Activated gamma-delta T cell treated with anti-CD3 and anti-CD28 coated beads, Interleukin-2, amount 50 U/mL, for 16 hours (primary cell): ENCODE data around the gene C3orf49.

Experiments
- DNase-seq: peaks from one replicate; pipeline ENCODE4 v3.0.0-alpha.2; 2020; ENCODE audit warnings: low read depth

C3orf49 gene, protein sequence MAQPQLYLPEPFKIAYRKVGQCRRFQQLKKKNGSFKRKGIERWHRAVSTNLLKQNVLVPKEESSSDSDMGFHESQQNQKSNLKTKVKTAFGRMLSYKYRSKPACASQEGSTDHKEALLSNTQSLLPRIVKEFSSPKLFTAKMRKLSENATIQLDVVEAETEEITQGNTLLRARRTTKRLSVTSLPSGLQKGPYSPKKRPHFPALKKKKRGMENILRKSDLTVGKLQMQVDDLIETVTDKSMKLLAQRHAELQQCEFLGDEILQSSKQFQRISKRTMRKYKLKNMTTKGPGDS

DNA sequence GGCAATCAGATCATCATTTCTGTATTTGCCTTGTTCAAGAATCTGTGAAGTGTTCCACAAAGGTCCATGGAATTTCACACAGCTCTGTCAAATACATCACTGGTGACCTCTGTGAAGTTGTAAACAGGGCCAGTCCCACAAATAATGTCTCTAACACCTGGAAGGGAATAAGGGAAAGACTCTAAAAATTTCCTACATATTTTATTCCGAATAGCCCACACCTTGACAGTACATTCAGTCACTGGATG lies at the start of gene C3orf49:
Gene C3orf49, plus strand, starts transcription at position 149 of the 248 bp plus-strand sequence. CDS start 173 bp downstream, outside the sequence.
- DNase-seq, result no peak

- DNase-seq, result no peak
These were observed 44.3 kb upstream of the C3orf49 start for GRCh38 chr3:63774781-63775180.

DNA sequence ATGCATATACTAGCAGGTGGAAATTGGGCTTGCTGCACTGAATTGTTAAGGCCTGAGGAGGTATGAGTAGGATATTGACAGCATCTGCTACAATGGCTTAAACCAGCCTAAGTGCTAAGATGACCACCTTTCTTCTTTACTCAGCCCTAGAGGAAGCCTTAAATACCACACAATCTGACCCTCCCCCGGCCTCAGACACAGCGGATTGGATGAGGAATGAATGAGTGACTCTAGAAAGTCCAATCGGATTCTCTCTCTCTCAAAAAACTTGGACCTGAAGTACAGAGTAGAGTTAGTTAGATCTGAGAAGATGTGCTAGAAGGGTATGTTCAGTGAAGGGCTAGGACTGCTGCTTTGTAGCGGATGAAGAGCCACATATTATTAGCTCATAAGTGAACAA lies 39.9 kb upstream of the C3orf49 start:
- DNase-seq, result no peak

- DNase-seq, result no peak
These were observed 27.1 kb upstream of the C3orf49 start for GRCh38 chr3:63791974-63792373.

GRCh38 chr3:63795438-63795837 lies 23.7 kb upstream of the C3orf49 start:
- no peak for DNase-seq

DNA sequence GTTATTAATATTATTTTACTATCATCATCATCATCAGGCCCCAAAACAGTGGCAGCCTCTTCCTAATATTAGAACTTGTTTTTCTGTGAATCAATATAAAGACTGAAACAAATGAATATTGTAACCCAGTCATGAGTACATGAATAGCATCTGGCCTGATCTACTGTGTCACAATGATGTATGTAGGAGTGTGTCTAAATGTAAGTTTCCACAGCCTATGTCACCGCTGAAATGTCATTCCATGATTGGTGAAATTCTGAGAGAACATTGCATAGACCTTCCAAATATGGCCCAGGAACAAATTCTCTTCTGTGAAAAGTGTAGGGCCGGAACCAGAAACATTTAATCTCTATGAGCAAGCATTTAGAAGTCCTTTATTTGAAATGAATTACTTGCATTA lies 20.6 kb upstream of the C3orf49 start:
- no peak for DNase-seq

- no peak for DNase-seq
These were observed 20.1 kb upstream of the C3orf49 start for GRCh38 chr3:63798949-63799348.

DNA sequence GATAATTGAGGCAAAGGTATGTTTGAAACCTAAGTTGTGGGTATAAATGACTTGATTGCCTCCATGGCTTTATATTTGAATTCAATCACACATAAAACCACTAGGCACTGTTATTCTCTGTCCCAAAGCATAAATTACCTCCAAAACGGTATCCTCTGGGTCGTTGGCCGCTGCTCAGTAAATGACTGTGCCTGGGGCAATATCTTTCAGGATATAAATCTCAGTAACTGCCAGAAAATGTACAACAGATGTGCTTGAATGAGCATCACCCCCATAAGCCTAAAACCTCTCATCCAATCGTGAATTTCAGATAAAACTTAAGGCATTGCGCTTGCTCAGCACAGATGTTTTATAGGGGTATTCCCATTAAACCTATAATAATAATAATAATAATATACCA lies 19.0 kb upstream of the C3orf49 start:
- no peak for DNase-seq

DNA sequence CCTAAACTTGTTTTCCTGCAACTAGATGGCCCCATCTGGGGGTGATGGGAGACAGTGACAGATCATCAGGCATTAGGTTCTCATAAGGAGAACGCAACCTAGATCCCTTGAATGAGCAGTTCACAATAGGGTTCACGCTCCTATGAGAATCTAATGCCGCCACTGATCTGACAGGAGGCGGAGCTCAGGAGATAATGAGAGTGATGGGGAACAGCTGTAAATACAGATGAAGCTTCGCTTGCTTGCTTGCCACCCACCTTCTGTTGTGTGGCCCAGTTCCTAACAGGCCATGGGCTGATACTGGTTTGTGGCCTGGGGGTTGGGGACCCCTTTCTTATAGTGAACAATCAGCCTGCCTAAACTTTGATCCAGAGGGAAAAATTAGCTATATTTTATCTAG lies 15.2 kb upstream of the C3orf49 start:
- DNase-seq, result no peak

DNA sequence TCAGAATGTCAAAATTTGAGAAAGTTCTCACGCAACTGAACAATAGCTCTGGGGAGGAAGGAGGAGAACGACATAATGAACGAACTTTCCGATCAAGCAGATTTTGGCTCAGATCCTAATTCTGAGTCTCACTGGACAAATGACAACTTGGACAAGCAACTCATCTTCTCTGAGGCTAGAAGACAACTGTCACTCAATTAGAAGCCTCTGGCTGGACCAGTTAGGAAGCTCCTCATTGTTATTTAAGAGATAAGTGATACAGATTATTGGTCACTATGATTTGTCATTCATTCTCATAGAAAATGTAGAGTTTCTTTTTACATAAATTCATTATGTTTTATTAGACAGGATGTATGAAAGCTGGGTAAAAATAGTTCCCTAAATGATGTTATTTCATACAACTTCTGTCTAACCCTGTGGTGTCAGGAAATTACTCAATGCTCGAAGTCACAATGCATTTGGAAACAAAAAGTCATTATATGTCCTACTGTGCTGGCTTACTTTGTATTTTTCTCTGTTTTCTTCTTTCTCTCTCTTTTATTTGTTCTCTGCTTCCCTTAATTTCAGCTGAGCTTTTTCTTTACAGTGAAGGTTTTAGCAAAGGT lies 11.0 kb upstream of the C3orf49 start:
- DNase-seq, result no peak

DNA sequence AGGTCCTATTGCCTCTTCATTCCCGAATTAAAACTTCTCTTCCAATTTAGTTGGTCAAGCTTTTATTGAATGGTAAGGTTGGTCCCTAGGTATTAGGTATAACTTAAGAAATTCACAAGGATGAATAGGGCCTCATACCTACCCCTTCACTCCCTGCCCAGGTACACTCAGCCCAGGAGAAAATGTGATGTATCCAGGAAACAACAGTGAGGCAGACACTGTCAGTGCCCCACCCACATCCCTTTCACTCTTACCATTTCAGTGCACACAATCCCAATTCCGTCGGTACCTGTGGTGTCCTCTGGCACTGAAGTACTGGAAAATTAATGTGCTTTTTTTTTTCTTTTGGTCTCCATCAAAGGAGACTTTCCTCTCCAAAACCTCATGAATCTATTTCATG lies 10.5 kb upstream of the C3orf49 start:
- DNase-seq, result no peak

DNA sequence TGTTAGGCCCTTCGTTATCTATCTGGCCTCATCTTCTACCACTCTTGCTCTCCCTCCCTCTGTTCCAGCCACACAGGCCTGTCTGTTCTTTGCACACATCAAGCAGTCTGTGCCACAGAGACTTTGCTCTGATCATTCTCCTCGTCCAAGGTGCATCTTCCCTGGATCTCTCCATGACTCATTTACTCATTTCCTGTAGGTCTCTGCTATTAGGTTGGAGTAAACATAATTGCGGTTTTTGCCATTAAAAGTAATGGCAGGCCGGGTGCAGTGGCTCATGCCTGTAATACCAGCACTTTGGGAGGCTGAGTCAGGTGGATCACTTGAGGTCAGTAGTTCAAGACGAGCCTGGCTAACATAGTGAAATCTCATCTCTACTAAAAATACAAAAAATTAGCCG lies 9.5 kb upstream of the C3orf49 start:
- DNase-seq, result no peak

DNA sequence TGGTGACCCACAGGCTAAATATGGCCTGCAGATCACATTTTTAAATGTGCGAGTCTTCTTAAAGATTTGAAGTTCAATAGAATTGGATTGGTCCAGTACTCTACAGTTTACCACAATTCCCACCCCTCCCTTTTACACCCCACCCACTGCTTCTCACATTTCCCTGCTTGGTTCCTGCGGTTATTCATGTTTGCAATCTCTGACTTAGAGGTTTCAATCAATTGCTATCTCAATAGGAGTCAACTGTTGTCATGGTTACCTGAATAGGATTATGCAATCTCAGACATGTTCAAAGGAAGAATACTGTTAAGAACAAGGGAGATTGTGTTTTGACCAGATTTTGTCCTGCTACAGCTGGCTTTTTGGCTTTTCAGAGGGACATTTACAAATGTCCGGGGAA lies 4.9 kb upstream of the C3orf49 start:
- DNase-seq, result no peak

- no peak for DNase-seq
These were observed 1.9 kb upstream of the C3orf49 start for GRCh38 chr3:63817225-63817624.

- peak; percentile 34 for DNase-seq
These were observed 583 bp upstream of the C3orf49 start for GRCh38 chr3:63818282-63819150.

GRCh38 chr3:63824309-63824708 lies 5.2 kb downstream of the C3orf49 start:
- DNase-seq, result no peak

DNA sequence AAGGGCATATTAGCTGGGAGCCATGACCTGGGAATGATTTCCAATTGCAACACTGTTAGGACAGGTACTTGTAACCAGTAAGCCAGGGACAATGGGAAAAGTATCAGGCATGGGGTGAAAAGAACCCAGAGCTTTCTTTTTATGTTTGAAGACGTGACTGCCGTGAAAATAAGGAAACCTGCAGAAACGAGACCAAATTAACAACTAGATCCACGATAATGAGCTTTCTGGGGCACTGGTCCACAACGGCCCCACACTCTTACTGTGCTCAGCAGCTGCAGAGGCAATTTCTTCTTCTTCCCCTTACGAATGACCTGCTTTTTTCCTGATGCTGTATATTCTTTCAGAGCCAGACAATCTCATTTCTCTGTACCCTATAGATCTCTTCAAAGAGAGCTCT lies 11.4 kb downstream of the C3orf49 start:
- no peak for DNase-seq

DNA sequence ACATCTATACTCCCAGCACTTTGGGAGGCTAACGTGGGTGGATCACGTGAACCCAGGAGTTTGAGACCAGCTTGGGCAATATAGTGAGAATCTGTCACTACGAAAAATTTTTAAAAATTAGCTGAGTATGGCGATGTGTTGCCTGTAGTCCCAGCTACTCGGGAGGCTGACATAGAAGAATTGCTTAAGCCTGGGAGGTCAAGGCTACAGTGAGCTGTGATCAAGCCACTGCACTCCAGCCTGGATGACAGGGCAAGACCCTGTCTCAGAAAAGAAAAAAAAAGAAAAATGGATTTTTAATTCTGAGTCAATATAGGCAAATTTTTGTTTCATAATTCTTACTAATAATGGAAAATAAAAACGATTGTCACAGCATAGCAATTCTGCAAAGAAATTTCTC lies 13.3 kb downstream of the C3orf49 start:
- no peak for DNase-seq

DNA sequence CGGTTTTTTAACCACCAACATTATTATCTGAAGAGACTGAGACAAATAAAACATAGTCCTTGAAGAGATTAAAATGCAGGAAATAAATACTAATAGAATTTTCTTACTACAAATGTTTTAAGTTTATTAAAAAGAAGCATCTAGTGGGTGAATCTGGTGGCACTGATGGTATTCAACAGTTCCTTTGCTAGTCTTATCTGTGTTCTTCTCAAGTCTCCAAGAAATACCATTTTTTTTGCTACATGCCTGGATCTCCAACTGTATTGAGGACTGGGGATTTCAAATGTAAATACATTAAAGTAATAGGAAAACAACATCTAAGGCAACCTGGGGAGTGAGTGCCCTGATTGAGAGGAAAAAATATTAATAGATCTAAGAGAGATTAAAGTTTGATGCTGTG lies 22.6 kb downstream of the C3orf49 start:
- no peak for DNase-seq

DNA sequence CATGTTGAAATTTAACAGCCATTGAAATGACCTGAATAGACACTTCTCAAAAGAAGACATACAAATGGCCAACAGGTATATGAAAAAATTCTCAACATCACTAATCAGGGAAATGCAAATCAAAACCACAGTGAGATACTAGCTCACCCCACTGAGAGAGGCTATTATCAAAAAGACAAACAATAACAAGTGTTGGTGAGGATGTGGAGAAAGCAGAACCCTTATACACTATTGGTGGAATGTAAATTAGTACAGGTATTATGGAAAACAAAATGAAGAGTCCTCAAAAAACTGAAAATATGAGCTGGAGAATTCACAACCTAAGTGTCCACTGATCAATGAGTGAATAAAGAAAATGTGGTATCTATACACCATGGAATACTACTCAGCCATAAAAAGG lies 23.0 kb downstream of the C3orf49 start:
- no peak for DNase-seq

DNA sequence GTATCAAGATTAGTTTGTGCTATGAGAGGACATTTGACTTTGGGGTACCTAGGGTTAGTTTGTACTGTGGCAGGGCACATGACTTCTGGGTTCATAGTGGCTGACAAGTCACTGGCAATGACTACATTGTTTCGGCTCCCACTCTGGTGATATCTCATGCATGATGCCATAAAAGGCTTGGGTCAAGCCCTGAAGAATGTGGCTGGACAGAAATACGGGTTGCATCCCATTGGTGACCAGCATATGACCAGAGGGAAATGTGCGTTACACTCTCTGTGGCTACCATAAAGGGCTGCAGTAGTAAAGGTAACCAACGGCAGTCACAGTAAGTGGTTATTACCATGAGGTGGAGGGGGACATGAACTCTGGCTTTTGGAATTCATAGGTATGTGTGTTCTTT lies 26.1 kb downstream of the C3orf49 start:
- no peak for DNase-seq

DNA sequence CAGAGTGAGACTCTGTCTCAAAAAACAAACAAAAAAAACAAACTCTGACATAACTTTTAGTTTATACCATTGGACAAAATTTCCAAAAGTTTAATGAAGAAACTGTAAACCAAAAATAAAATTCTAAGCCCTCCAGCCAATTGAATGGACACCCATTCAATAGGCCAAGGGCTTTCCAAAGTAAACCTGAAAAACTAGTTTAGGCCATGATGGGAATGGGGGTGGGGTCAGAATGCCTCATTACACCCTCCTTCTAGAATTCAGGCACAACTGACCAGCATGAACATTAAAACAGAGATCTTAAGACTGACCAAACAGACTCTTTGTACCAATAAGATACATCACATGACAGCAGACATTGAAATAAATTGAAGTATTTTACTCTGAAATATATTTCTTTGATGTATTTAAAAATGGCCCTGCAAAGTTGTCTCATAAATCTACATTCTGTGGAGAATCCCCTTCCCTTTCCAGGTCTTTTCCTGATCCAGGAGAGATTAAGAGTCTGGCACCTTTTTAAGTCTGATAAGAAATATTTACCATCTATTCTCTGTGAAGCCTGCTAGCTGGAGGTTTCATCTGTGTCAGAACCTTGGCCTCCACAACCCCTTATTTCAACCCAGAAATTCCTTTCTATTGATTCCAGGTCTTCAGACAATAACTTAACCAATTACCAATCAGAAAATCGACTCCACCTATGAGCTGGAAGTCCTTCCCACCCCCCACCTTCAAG lies 28.8 kb downstream of the C3orf49 start:
- no peak for DNase-seq

- DNase-seq, result no peak
These were observed 30.1 kb downstream of the C3orf49 start for GRCh38 chr3:63849175-63849574.
